ENCODE measurements around the gene HS3ST2. TPM values are rescaled to one million over a fixed set of nuclear protein-coding genes. Genes with fewer than 3 reads are reported as not detected.
"Not testable (repeated sequence)": the region's sequence is repeated elsewhere in the genome, so short reads cannot be mapped to it uniquely, and the experiment has no call there.

Gene HS3ST2
- total RNA-seq, 2 donors from 2014 or later: not detected

DNA sequence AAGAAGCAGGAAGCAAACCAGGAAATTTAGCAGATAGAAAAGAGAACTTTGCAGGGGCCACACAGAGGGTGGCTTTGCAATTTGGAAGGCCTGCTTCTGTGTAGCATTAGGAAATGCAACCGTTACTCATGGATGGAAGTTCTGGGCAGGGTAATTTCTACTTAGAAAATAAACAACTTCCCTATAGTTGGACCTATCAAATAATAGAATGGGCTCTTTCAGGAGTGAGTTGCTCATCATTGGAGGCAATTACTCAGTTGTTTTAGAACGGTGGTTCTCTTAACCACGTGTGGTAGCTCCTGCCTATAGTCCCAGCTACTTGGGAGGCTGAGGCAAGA is 25.8 kb upstream of the HS3ST2 start:
- no peak overlapping the region for H3K4me3 Mint-ChIP-seq
- peaks cover 3% of the 10 kb centered on the region for H3K36me3 Mint-ChIP-seq (ENCODE audit: low read depth)
- no peak for DNase-seq
- H3K9me3 ChIP-seq (ENCODE audit: control insufficient read depth, low read length, poor library complexity, severe bottlenecking): no peaks in the 10 kb centered on the region
- no peak overlapping the region for H3K27ac Mint-ChIP-seq
- H3K27me3 Mint-ChIP-seq: peaks cover 38% of the 10 kb centered on the region
- H3K4me1 Mint-ChIP-seq: no peaks in the 10 kb centered on the region
- ATAC-seq: no peak

GRCh38 chr16:22789281-22789945 is 24.5 kb upstream of the HS3ST2 start:
- H3K36me3 Mint-ChIP-seq (ENCODE audit: low read depth): peaks cover 3% of the 10 kb centered on the region
- DNase-seq: no peak
- no peaks in the 10 kb centered on the region for H3K4me1 Mint-ChIP-seq
- no peak for ATAC-seq
- H3K4me3 Mint-ChIP-seq: no peak overlapping the region
- H3K9me3 ChIP-seq (ENCODE audit: control insufficient read depth, low read length, poor library complexity, severe bottlenecking): no peaks in the 10 kb centered on the region
- H3K27me3 Mint-ChIP-seq: peaks cover 38% of the 10 kb centered on the region
- no peak overlapping the region for H3K27ac Mint-ChIP-seq

- no peak for ATAC-seq
- no peak overlapping the region for H3K27ac Mint-ChIP-seq
Measured at GRCh38 chr16:22797551-22797950, 16.4 kb upstream of the HS3ST2 start.

DNA sequence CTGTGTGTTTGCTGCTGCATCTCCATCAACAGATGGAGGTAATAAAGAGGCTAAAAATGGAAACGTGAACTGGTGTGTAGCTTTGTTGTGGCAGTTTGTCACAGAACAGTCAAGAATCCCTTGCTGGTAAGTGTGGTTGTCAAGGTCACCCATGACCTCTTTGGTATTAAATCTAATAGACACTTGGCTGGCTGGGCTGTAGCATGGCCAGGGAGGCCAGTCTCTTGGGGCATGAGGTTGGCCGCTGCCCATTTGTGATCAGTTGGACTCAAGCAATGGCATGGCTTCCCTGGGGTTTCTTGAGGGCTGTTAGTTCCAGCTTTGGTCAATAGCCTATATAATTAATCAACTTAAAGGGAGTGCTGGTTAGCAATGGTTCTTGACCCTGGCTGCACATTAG is 14.8 kb upstream of the HS3ST2 start:
- no peak overlapping the region for H3K4me3 Mint-ChIP-seq
- H3K4me1 Mint-ChIP-seq: no peaks in the 10 kb centered on the region
- H3K9me3 ChIP-seq (ENCODE audit: control insufficient read depth, low read length, poor library complexity, severe bottlenecking): peaks cover 3% of the 10 kb centered on the region
- DNase-seq (no peak), ATAC-seq (no peak)
- H3K36me3 Mint-ChIP-seq (ENCODE audit: low read depth): peaks cover 2% of the 10 kb centered on the region
- no peak overlapping the region for H3K27ac Mint-ChIP-seq
- peaks cover 38% of the 10 kb centered on the region for H3K27me3 Mint-ChIP-seq

More at GRCh38 chr16:22797551-22797950, 16.4 kb upstream of the HS3ST2 start:
- Mint-ChIP-seq H3K36me3 (ENCODE audit: low read depth) (peaks cover 2% of the 10 kb centered on the region), H3K4me1 (no peaks in the 10 kb centered on the region), H3K27me3 (peaks cover 25% of the 10 kb centered on the region), H3K4me3 (no peak overlapping the region)
- H3K9me3 ChIP-seq (ENCODE audit: control insufficient read depth, low read length, poor library complexity, severe bottlenecking): peaks cover 3% of the 10 kb centered on the region
- no peak for DNase-seq

- ATAC-seq: no peak
- no peaks in the 10 kb centered on the region for H3K4me1 Mint-ChIP-seq
Measured at GRCh38 chr16:22804893-22805292, 9.1 kb upstream of the HS3ST2 start.

DNA sequence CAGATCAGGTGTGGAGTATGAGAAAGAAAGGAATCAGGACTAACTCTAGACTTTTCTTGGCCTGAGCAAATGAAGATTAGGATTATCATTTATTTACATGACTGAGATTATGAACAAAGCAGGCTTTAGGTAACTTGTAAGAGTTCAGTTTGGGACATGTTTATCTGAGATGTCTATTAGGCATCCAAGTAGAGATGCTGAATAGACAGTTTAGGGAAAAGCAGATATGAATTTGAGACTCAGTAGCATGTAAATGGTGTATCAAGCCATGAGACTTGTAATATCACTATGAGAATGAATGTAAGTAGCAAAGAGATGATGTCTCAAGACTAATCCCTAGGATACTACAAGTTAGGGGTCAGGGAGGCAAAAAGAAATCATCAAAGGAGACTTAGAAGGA is 8.6 kb upstream of the HS3ST2 start:
- Mint-ChIP-seq H3K27ac (no peak overlapping the region), H3K4me3 (no peak overlapping the region), H3K27me3 (peaks cover 28% of the 10 kb centered on the region), H3K4me1 (no peaks in the 10 kb centered on the region), H3K36me3 (ENCODE audit: low read depth) (no peaks in the 10 kb centered on the region)
- no peak for ATAC-seq
- no peak for DNase-seq
- no peaks in the 10 kb centered on the region for H3K9me3 ChIP-seq (ENCODE audit: control insufficient read depth, low read length, poor library complexity, severe bottlenecking)

More at GRCh38 chr16:22804893-22805292, 9.1 kb upstream of the HS3ST2 start:
- H3K27ac Mint-ChIP-seq: no peak overlapping the region
- H3K4me3 Mint-ChIP-seq: no peak overlapping the region
- no peaks in the 10 kb centered on the region for H3K36me3 Mint-ChIP-seq (ENCODE audit: low read depth)
- H3K9me3 ChIP-seq (ENCODE audit: control insufficient read depth, low read length, poor library complexity, severe bottlenecking): no peaks in the 10 kb centered on the region
- H3K27me3 Mint-ChIP-seq: peaks cover 24% of the 10 kb centered on the region
- DNase-seq: no peak

- no peaks in the 10 kb centered on the region for H3K9me3 ChIP-seq (ENCODE audit: control insufficient read depth, low read length, poor library complexity, severe bottlenecking)
- no peak overlapping the region for H3K4me3 Mint-ChIP-seq
- ATAC-seq (no peak), DNase-seq (no peak)
- H3K27ac Mint-ChIP-seq: no peak overlapping the region
- H3K36me3 Mint-ChIP-seq (ENCODE audit: low read depth): no peaks in the 10 kb centered on the region
- peaks cover 29% of the 10 kb centered on the region for H3K27me3 Mint-ChIP-seq
- H3K4me1 Mint-ChIP-seq: no peaks in the 10 kb centered on the region
Measured at GRCh38 chr16:22806811-22807210, 7.2 kb upstream of the HS3ST2 start.

- H3K4me1 Mint-ChIP-seq: no peaks in the 10 kb centered on the region
- H3K36me3 Mint-ChIP-seq (ENCODE audit: low read depth): no peaks in the 10 kb centered on the region
- peaks cover 31% of the 10 kb centered on the region for H3K27me3 Mint-ChIP-seq
Measured at GRCh38 chr16:22810226-22810625, 3.7 kb upstream of the HS3ST2 start.

DNA sequence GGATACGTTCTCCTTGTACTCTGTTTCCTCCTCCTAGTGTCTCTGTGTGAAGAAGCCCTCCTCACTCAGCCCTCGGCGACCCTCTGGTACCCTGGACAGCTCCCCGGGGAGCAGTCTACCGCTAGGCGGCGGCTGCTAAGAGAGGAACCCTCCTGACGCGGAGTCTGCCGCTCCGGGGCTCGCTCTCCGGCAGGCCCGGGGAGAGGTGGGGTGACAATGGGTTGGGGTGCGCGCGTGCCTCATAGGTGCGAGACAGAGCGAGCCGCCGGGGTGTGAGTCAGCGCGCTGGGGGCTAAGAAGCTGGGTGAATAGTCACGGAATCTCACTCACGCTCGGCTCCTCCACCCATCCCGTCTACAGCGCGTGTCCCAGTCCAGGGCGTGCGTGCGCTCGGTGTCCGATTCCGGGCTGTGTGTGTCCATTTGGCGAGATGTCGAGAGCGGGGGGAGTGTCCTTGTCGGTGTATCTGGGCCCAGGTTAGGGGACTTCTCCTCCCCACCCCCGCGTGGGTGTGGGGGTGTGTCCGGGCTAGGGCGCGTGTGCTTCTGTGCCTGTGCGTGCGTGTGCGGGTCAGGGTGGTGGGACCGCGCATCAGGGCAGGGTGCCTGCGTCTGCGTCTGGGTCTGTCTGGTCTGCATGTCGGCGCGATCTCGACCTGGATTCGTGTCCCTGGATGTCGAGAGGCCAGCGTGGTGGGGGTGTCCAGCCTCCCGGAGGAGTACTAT is 577 bp upstream of the HS3ST2 start:
- ATAC-seq (no peak), DNase-seq (no peak)
- Mint-ChIP-seq H3K4me1 (no peaks in the 10 kb centered on the region), H3K27ac (no peak overlapping the region), H3K4me3 (no peak overlapping the region), H3K27me3 (peaks cover 40% of the 10 kb centered on the region), H3K36me3 (ENCODE audit: low read depth) (no peaks in the 10 kb centered on the region)
- H3K9me3 ChIP-seq (ENCODE audit: control insufficient read depth, low read length, poor library complexity, severe bottlenecking): no peaks in the 10 kb centered on the region

More at GRCh38 chr16:22810226-22810625, 3.7 kb upstream of the HS3ST2 start:
- DNase-seq: no peak
- Mint-ChIP-seq H3K4me3 (no peak overlapping the region), H3K27ac (no peak overlapping the region)
- no peaks in the 10 kb centered on the region for H3K9me3 ChIP-seq (ENCODE audit: control insufficient read depth, low read length, poor library complexity, severe bottlenecking)
- no peak for ATAC-seq

DNA sequence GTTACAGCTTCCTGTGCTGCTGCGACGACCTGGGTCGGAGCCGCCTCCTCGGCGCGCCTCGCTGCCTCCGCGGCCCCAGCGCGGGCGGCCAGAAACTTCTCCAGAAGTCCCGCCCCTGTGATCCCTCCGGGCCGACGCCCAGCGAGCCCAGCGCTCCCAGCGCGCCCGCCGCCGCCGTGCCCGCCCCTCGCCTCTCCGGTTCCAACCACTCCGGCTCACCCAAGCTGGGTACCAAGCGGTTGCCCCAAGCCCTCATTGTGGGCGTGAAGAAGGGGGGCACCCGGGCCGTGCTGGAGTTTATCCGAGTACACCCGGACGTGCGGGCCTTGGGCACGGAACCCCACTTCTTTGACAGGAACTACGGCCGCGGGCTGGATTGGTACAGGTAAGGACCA is 746 bp downstream of the HS3ST2 start:
- no peak for DNase-seq
- no peaks in the 10 kb centered on the region for H3K4me1 Mint-ChIP-seq
- H3K36me3 Mint-ChIP-seq (ENCODE audit: low read depth): no peaks in the 10 kb centered on the region
- H3K27me3 Mint-ChIP-seq: peaks cover 40% of the 10 kb centered on the region
- H3K4me3 Mint-ChIP-seq: no peak overlapping the region
- no peak overlapping the region for H3K27ac Mint-ChIP-seq
- no peaks in the 10 kb centered on the region for H3K9me3 ChIP-seq (ENCODE audit: control insufficient read depth, low read length, poor library complexity, severe bottlenecking)
- ATAC-seq: no peak

- Mint-ChIP-seq H3K36me3 (ENCODE audit: low read depth) (no peaks in the 10 kb centered on the region), H3K4me1 (no peaks in the 10 kb centered on the region), H3K27ac (no peak overlapping the region), H3K27me3 (peaks cover 34% of the 10 kb centered on the region), H3K4me3 (no peak overlapping the region)
- H3K9me3 ChIP-seq (ENCODE audit: control insufficient read depth, low read length, poor library complexity, severe bottlenecking): no peaks in the 10 kb centered on the region
- no peak for ATAC-seq
- DNase-seq: no peak
Measured at GRCh38 chr16:22815863-22816262, 1.9 kb downstream of the HS3ST2 start.

DNA sequence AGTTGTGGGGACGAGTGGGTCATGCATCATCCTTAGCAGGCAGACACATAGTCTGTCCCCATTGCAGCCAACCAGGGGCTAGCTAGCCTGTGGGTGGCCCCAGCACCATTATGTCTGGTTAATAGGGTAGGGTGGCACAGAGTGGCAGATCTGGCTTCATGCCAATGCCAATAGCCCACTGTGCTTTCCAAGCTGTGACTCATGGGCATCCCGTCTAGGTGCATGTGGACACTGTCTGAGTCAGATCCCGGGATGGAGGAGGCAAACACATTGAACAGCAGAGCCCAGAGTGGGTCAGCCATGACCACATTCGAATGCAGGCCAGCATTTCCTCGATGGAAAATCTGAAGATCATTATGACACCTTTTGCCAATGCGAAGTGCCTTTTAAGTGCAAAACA is 2.5 kb downstream of the HS3ST2 start:
- DNase-seq (no peak), ATAC-seq (no peak)
- Mint-ChIP-seq H3K27me3 (peaks cover 34% of the 10 kb centered on the region), H3K36me3 (ENCODE audit: low read depth) (no peaks in the 10 kb centered on the region), H3K27ac (no peak overlapping the region), H3K4me3 (no peak overlapping the region), H3K4me1 (no peaks in the 10 kb centered on the region)
- H3K9me3 ChIP-seq (ENCODE audit: control insufficient read depth, low read length, poor library complexity, severe bottlenecking): no peaks in the 10 kb centered on the region

DNA sequence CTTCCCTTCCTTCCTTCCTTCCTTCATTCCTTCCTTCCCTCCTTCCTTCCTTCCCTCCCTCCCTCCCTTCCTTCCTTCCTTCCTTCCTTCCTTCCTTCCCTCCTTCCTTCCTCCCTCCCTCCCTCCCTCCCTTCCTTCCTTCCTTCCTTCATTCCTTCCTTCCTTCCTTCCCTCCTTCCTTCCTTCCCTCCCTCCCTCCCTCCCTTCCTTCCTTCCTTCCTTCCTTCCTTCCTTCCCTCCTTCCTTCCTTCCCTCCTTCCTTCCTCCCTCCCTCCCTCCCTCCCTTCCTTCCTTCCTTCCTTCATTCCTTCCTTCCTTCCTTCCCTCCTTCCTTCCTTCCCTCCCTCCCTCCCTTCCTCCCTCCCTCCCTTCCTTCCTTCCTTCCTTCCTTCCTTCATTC is 4.8 kb downstream of the HS3ST2 start:
- H3K36me3 Mint-ChIP-seq (ENCODE audit: low read depth); DNase-seq; ATAC-seq; H3K9me3 ChIP-seq (ENCODE audit: control insufficient read depth, low read length, poor library complexity, severe bottlenecking); H3K4me3 Mint-ChIP-seq; H3K4me1 Mint-ChIP-seq; H3K27ac Mint-ChIP-seq: not testable (repeated sequence)
- peaks cover 20% of the 10 kb centered on the region for H3K27me3 Mint-ChIP-seq

- H3K36me3 Mint-ChIP-seq (ENCODE audit: low read depth): peaks cover 2% of the 10 kb centered on the region
- H3K9me3 ChIP-seq (ENCODE audit: control insufficient read depth, low read length, poor library complexity, severe bottlenecking): no peaks in the 10 kb centered on the region
- no peak for ATAC-seq
- no peak overlapping the region for H3K27ac Mint-ChIP-seq
- H3K4me1 Mint-ChIP-seq: peaks cover 2% of the 10 kb centered on the region
- peaks cover 50% of the 10 kb centered on the region for H3K27me3 Mint-ChIP-seq
- no peak for DNase-seq
- H3K4me3 Mint-ChIP-seq: no peak overlapping the region
Measured at GRCh38 chr16:22838681-22839080, 24.7 kb downstream of the HS3ST2 start.
